Right renal pelvis (tissue), 4 donors: ENCODE results near the gene RAD51B. TPM values are rescaled to one million over a fixed set of nuclear protein-coding genes. Genes with fewer than 3 reads are reported as not detected.
"Not testable (repeated sequence)": the region's sequence is repeated elsewhere in the genome, so short reads cannot be mapped to it uniquely, and the experiment has no call there.

ENCODE experiments used
- DNase-seq, 4 donors: peaks; one replicate each; pipeline ENCODE4 v3.0.0-alpha.2; 2013; ENCODE audit warnings: low read depth in 4 of 4, low spot score in 3 of 4, missing footprints in 1 of 4
- polyA plus RNA-seq, 4 donors: library from polyadenylated mRNA; unstranded; fragments of 120-200 nt; gene quantifications; one replicate each; pipeline ENCODE4 v1.2.1, GENCODE V29; 2013; ENCODE audit not compliant: insufficient read length in 4 of 4

The RAD51B gene
- polyA plus RNA-seq, 4 donors: 10.7 to 11.6 (median 11.3) TPM

DNA sequence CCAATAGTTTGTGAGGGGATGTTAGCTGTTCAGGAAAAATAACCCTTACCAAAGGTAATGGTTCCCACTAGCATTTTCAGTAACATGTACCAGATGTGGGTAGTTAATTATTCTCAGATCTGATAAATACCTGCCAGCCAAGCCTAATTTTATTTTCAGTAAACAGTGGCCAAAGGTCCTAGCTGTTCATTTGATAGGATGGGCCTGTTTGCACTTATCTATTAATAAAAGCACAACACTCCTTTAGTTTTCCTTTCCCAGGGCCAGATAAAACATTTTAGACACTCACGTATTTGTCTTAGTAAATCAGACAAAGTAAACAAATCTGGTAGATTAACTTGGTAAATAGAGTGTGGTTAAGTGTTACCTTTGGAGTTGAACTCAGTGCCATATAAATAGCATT is 345.1 kb downstream of the RAD51B start:
- DNase-seq: no peak

DNA sequence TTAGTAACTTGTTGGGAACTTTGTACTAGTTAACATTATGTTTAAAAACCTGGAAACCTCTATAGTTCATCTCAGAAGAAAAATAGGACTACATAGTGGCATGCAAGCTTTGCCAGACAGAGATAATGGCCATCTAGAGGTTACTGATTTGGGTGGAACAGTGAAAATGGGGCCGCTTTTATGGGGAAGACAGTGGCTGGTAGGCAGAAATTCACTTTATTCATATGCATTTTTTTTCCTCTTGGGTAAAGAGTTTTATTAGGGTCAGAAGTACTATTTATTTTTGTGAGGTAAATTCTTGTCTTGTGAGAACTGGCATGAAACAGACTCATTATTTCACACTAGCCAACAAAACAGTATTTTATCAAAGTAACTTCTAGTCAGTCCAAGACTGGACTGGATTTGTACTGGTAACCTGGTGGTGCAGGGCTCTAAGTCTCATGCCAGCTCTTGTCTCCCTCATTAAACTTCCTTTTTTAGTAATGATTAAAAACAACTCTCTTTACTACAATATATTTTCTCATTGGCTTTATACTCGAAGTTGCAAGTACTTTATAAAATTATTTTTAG is 345.8 kb downstream of the RAD51B start:
- DNase-seq: no peak

DNA sequence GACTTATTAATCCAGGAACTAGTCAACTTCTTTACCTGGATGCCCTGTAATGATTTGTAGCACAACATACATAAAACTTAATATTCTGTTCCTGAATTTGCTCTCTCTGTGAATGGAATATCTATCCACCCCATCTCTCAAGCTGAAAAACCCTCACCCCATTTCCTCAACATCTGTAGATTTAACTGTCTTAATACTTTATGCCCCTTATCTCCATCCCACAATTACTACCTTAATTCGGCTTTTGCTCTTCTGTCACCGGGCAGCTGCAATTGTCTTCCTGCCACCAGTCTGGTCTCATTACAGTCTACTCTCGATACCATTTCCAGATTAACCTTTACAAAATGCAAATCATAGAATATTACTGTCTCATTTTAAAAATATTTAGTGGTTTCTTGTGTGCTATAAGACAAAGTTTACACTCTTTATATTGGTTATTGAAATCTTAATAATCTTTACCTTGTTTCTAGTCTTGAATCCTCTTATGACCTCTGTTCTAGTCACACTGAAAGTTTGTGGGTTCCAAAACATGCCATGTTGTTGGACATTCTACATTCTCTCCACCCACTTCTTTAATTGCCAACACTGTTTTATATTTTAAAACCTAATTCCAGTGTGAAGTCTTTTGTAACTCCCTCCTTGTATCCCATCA is 347.3 kb downstream of the RAD51B start:
- DNase-seq: no peak

DNA sequence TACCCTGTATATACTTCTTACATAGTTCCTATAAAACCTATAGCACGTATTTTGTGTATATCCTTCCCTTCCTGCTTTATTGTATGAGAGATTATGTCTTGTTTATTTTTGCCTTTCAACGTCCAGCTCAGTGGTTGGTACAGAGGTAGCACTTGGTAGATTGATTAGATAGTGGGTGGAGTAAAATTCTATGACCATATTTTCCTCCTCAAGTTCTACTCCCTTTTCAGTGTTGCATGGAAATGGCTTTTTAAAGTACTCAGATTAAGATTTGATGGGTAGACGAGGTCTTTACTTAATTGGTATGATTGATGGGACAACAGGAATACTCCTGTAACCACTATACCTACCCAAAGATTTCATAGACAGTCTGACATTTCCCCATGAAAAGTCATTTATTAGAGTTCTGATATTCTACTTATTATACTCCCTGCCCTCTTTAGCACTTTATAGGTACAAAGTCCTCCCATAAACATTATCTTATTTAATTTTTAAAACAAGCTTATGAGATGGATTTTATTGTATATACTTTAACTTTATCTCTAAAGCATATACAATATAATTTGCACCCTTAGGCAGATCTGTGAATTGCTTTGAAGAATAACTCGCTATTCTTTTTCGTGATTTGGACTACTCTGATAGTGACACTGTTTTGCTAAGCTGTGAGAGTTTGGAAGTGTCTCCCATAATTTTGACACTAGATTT is 348.0 kb downstream of the RAD51B start:
- no peak for DNase-seq

DNA sequence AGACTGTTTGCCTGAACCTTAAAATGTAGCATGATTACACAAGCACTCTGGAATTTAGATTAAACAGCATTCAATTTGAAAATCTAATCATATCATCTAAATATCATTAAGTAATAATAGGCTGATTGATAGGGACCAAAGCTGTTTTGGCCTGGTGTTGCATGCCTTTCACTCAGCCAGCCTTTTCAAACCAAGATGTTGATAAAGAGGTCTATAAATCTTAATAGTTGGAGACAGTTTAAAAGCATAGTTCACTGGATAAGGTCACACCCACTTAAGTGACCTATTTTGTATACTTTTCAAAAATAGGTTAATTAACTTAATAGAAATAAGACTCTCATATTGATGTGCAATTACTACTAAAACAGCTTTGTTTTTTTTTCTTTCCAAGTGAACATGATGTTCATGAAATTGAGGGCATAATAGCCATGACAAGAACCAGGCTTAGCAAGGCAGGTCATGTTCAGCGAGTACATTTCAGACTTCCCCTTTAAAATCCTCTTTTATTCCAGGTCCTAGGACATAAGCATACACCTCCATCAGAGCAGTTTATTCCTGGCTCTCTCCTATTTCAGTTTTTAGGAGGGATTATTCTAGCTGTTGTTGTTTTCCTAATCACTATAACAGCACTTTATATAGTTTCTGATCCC is 349.0 kb downstream of the RAD51B start:
- no peak for DNase-seq

DNA sequence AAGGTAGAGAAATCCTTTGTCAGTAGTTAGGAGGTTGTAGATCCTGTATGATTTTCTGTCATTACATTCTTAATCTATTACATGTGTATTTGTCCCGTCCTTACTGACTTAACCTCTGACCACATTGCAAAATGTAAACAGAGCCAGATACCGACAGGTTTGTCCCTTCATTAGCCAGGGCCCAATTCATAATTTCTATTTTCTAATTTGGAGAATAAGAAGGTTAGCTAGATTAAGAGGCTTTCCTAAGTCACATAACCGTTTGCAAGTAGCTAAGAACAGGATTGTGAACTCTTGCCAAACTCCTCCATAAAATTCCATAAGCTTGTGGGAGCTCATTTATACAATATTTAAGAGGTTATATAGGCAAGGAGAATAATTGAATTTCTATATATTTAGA is 352.6 kb downstream of the RAD51B start:
- no peak for DNase-seq

DNA sequence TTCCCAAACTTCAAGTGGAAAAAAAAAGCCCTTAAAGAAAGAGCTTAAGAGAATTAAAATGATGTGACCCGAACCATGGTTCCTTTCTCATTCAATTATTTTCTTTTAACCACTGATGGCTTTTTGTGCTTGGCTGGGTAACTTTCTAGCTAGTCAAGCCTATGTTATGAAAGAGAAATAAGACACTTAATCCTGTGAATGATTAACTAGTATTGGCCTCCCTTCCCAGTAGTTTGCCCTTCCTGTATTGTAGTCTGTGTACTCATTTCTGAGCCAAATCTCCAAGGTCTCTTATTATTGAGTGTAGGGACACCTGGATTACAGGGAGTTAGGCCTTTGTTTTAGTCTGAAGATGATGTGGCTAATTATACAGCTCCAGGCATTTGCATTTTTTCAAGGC is 353.0 kb downstream of the RAD51B start:
- DNase-seq: peak in 1 of 4 donors; percentile 50

DNA sequence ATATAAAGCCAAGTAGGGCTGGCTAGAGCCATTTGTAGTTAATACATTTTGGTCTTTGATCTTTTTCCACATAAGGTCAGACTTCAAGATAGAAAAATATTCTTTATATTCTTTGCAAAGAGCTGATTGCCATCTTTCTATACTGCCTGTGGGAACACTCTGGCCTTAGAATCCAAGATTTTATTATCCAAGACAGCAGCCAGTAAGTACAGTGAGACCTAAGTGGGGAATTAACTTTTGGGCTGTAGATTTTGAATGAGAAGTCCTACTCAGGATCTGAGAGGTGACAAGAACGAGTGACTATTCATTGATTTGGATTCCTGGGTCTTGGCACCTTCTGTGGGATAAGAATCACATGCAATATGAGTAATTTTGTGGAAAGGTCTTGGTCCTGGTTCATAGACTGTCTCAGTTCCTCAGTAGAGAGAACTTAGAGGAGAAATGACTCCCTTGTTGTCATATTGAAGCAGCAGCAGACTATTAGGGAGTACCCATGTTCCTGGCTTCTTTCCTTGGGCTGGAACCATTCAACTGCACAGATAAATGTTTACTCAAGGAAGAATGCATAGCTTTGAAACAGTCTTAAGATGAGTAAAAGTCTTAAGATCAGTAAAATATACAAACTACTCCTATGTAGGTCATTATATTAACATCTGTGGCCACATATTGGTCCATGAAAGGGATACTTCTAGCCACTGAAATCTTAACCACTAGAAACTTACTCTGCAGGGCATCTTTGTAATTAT is 353.8 kb downstream of the RAD51B start:
- no peak for DNase-seq

DNA sequence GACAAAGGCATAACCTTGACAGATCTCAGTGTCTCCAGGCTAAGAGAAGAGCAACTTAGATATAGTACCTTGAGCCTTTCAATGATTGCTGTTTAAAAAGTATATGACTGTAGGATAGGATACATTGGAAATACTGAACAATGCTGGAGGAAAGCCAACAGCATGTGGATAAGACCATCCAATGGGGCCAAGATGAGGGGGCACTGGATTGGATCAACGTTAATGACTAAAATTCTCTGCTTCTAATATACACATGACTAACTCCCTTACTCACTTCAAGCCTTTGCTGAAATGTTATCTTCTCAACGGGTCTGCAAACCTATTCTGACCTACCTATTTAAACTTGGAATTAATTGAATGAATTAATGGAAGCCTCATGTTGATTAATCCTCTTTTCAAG is 354.9 kb downstream of the RAD51B start:
- no peak for DNase-seq

DNA sequence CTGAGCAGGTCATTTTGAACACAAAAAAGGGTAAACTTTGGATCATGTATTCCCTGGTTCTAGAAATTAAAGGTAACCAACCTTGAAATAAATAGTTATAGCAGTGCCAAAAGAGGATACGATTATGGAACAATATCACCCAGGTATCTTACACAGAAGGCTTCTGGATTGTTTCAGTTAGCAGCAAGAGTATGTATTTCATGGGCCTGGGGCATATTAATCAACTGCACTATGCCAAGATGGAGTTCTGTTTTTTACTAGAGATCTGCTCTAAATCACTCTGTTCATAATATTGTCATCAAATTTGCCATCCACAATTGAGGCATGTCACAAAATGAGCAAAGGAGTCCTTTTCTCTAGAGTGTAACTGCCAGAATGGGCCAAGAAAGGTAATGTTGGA is 357.1 kb downstream of the RAD51B start:
- no peak for DNase-seq

DNA sequence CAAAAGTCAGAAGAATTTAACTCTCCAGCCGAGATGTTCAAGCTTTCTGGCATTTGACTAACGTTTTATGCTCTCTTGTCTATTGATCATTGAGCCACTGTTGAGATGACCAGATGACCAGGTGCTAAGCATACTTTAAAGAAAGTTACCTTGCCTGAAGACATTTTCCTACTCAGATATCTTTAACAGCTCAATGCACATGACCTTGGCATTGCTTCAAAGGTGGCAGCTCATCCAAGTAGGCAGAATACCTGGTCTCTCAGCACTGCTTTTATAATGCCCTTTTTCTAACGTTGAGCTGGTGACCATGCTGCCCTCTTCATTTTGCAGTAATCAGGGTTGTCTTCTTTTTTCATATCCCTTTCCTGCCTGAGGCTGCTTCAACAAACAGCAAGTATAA is 358.1 kb downstream of the RAD51B start:
- DNase-seq: no peak

DNA sequence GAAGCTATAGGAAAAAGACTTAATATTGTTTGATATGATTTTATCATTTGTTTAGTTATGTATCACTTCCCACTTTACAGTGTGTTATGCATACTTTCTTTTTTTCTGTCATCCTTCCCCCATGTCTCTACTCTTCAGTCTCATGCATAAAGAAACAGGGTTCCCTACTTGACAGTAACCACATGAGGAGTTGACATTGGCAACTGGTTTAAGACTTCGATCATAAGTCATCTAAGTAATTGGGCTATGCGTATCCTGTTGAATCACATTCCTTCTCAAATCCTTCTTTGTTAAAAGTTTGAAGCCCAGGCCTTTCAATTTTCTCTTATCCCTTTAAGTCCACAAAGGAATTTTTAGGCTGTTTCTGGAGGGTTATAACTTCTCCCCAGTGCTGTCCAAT is 358.7 kb downstream of the RAD51B start:
- no peak for DNase-seq

DNA sequence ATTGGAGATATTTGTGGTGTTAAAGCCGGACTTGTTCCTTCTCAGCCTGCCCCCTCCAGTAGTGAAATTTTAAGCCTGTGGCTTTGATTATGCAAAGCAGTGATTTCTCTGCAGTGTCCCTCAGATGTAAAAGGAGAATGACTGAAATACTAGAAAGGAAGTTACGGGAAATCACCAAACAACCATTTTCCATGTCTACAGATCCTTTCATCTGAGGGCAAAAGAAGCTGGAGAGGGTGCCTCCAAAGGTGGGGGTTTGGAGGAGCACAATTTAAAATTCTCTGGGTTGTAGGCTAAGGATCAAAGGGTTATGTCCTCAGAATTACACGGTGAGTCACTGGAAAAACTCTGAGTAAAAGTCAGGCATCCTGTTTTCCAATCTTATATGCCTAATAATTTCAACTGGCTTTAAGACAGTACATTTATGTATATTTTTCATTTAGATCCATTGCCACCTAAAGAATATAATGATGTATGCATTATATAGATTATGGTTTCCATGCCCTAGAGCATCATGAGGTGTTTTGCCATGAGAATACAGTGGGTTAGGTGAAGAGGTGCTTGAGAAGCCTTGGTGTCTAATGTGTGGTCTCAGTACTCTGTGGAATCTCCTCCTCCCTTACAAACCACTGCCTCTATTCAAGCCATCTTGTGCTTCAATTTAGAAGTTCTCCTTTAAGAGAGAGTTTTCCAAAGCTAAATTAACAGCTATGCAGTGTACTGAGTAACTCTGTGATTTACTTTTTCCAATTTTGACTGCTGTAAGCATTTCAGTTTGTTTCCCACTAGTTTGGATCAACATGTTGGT is 362.1 kb downstream of the RAD51B start:
- no peak for DNase-seq

DNA sequence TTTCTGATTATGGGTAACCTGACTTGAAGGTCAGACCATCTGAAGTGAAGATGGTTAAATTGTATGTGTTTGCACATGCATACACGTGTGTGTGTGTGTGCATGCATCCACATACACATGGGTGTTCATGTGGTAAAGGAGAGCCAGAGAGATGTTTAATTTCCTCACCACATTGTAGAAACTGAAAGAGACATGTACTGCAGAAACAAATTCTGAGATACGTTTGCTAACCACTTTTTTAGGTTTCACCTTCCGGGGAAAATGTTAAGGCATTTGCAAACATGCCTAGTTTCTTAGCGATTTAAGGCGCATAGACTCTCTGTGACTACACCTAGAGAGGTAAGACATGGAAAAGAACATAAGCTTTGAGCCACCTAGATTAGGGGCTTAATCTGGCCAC is 362.9 kb downstream of the RAD51B start:
- DNase-seq: no peak

DNA sequence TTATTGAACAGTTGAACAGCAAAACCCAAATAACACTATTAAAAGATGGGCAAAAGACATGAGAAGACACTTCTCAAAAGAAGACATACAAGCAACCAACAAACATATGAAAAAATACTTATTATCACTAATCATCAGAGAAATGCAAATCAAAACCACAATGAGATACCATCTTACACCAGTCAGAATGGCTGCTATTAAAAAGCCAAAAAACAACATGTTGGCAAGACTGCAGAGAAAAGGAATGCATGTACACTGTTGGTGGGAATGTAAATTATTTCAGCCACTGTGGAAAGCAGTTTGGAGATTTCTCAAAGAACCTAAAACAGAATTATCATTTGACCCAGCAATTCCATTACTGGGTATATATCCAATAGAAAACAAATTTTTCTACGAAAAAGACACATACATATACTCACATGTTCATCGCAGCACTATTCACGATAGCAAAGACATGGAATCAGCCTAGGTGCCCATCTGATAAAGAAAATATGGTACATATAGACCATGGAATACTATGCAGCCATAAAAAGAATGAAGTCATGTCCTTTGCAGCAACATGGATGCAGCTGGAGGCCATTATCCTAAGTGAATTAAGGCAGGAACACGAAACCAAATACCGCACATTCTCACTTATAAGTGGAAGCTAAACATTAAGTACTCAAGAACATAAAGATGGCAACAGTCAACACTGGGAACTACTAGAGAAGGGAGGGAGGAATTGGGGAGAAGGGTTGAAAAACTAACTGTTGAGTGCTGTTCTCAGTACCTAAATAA is 367.1 kb downstream of the RAD51B start:
- not testable (repeated sequence) for DNase-seq

DNA sequence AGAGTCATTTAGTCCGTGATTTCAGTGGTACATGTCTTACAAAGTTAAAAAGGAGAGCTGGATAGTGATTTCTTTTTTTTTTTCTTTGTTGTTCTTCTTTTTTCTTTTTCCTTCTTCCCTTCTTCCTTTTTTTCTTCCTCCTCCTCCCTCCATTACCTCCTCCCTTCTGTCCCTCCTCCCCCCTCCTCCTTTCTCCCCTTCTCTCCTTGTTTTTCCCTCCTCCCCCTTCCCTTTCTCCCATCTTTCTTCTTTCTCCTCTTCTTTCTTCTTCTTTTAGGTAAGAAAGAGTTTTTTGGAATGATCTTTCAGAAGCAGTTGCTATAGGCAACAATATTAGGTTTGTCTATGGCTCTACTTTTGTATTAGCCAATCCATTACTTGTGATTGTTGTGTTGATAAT is 368.6 kb downstream of the RAD51B start:
- no peak for DNase-seq

DNA sequence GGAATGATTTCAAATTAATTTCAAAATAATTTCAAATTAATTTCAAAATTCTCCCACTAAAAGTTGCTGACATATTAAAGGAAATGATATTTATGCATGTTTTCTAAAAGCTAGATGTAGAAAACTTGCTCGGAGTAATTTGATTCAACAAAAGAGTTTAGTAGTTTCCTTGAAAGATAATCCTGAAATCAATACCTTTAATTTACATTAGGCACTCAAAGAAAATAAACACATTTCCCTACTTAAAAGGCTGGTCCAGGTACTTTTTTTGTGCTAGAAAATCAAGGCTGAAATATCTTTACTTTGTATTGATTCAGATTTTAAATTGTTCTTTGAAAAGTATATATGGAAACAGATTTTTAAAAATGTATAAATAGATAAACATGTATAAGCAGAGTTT is 370.5 kb downstream of the RAD51B start:
- DNase-seq: no peak

DNA sequence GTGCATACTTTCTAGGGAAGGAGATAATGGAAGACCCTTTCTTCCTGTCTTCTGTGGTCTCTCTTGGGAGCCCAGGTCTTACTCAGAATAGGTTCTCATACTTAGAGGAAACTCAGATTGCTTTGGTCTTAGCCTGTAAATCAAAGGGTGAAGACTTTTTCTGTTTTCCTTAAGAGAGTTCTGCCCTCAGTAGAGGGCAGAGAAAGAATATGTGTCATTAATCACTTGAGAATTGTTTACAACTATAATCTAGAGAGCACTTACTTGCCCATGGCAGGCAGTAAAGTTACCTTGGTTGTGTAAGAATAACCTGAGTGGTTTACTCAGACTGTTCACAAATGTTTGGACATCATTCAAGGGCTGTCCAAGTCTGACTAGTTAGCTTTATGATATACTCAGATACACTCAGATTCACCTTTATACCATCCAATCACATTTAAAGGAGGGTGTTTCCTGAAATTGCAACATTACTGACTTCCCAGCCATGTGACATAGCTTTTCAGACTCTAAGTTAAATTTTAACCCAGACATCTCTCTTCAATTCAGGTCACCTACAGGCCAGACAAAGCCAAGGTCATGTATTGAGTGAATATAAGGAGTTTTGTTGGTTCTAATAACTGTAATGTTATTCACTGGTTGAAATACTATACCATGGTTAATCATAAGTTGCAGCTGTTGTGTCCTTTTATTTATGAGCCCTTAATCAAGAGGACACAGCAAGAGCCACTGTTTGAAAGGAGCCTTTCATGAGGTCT is 372.2 kb downstream of the RAD51B start:
- no peak for DNase-seq

DNA sequence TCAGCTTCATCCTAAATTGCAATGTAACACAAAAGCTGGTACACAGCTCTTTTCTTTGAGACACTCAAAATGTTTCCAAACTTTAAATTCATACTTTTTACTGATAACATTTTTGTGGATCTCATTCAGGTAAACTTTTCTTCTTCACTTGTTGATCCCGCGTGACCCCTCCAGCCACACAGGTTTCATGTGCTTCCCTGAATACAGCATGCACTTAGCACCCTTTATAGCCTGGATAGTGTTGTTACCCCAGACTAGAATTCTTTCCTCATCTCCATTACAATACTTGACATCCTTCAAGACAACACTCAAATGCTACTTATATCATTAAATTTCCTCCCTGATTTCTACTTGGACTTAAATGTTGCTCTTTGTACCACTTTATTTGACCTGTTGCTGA is 373.4 kb downstream of the RAD51B start:
- no peak for DNase-seq
